Inferior parietal cortex (tissue), 1 donor: ENCODE measurements around the gene PRICKLE2.

Source experiments
- DNase-seq: peaks from one replicate; pipeline ENCODE4 v3.0.0-alpha.2; 2016; ENCODE audit errors: extremely low spot score

The PRICKLE2 gene

GRCh38 chr3:64160000-64160695, 65.1 kb downstream of the PRICKLE2 start:
- no peak for DNase-seq

- DNase-seq = no peak
Observed at GRCh38 chr3:64158334-64158733, 66.9 kb downstream of the PRICKLE2 start.

DNA sequence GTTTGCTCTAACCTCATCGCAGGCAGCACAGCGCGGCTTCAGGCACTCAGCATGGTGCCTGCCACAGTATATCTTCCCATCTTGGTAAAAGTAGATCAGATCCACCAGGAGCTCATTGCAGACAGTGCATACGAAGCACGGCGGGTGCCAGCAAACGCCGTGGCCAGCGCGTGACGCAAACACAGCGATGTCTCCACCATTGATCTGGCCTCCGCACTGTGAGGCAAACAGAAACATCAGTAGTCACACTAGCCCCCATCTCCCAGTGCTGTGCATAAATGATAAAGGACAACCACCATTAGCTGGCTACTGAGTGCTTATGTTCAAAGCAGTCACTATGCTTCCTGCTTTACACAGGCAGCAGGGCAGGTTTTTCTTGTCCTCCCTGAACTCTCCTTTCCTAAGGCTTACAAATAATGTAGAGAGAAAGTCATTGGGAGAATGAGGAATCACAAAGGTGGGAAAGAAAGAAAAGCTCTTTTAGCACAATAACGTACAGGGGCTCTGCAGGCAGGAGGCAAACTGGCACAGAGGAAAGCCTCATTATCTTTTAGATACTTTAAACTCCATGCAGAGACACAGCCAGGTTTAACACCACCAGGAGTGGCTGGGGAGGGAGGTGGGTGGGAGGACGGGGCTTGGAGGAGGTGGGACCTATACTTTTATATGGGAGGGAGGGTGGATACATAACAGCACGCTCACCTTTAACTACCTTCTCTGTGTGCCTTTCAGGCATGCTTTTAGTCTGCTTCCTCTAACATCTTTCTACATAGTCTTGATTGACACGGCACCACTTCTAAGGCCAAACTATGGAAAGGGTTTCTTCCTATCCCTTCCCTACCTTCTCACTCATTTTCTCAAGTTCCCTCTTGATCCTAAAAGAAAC, 67.9 kb downstream of the PRICKLE2 start:
- no peak for DNase-seq

DNA sequence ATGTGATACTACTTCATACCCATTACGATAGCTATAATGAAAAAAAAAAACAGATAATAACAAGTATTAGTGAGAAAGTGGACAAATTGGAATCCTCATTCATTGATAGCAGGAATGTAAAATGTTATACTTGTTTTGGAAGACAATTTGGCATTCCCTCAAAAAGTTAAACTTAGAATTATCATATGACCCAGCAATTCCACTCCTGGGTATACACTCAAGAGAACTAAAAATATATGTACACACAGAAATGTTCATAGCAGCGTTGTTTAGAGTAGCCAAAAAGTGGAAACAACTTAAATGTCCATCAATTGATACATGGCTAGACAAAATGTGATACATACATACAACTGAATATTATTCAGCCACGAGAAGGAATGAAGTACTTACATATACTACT, 69.9 kb downstream of the PRICKLE2 start:
- DNase-seq = no peak

DNA sequence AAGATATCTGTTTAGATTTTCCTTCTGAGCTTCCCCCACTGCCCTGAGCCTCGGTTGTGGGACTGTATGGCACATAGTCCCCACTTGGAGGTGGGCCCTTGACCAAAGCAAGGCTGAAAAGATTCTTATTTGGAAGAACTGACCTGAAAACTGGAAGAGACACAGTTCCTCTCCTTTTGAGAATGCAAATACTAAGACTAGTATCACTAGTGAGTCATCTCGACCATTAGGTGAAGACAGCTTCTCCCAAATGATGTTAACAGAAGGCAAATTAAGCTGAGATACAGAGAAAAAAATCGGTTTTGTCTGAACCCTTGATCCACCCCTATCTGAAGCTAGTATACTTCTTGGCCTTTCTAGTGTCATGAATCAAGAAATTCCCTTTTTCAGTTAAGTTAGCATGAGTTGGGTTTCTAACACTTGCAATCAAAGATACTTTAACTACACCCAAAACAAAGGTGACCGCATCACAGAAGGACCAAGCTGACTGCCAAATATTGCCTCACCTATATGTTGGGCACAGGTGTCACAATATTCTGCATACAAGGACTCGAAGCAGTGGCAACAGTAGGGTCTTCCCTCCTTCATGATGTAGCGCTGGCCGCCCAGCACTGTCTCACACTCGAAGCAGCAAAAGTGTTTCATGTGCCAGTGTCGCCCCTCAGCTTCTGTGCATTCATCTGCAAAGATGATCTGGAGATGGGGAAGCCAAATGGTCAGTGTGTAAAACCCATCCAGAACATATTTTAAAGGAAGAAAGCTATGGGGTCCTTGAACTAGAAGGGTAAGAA, 72.4 kb downstream of the PRICKLE2 start:
- no peak for DNase-seq

- peak; percentile 40 for DNase-seq
Observed at GRCh38 chr3:64152086-64152485, 73.2 kb downstream of the PRICKLE2 start.

DNA sequence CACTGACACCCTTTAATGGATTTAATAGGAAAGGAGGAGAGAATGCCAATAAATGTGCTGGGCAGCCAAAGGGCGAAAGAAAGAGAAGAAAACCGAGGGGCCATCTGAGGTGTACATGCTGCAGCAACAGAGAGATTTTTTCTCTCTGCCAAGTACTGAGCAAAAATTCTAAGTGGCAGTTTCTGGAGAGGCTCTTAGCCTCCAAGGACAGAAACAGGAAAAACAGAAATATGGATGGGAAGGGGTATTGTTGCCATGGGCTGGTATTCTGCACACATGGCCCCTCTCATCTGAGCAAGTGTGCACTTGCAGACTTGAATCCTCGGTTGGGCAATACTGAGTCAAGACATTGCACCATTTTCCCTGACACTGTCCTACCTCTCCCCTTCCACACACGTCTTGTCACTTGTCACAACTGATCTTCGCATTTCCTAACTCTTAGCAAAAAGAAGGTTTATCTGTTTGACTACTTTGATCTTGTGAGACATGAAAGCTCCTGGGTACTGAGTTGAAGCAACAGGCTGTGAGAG, 73.9 kb downstream of the PRICKLE2 start:
- DNase-seq = no peak

DNA sequence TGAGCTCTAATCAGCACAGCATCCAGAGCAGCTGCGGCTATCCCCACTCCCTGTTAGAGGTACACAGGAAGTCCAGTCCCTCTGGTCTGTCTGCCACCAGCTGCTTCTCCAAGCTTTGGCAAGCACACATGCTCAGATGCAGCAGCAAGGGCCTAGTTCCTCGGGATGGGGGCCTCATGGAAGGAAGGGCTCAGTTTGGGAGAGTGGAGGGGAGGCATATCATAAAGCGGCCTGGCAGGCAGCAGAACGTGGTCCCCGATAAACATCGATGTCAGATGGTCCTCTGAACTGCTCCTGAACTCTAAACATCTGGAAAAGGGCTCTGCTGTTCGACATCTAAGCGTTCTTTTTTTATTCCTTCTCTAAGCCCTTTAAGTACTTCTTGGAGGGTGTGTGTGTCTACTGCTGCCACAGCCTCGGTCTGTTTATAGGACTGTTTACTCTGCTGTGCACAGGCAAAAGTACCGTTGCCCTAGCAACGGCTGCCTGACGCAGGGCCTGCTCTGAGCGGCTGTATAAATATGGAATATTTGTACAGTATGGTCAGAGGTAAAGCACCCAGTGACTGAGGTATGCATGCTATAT, 74.6 kb downstream of the PRICKLE2 start:
- peak; percentile 17 for DNase-seq

DNA sequence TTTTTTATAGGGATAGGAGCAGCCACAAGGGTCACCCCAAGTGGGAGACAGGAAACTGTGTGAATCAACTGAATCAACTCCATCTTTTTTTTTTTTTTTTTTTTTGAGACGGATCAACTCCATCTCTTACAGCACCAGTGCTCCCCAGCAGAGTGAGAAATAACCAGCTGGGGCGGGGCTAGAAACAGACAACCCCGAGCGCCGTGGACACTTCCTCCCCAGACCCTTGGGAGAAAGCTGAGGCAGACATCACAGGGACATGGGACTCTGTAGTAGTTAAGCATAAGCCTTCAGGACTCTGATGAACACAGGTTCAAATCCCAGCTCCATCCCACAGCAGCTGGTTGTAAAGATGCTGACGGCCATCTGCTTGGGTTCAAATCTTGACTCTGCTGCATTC, 75.4 kb downstream of the PRICKLE2 start:
- no peak for DNase-seq

DNA sequence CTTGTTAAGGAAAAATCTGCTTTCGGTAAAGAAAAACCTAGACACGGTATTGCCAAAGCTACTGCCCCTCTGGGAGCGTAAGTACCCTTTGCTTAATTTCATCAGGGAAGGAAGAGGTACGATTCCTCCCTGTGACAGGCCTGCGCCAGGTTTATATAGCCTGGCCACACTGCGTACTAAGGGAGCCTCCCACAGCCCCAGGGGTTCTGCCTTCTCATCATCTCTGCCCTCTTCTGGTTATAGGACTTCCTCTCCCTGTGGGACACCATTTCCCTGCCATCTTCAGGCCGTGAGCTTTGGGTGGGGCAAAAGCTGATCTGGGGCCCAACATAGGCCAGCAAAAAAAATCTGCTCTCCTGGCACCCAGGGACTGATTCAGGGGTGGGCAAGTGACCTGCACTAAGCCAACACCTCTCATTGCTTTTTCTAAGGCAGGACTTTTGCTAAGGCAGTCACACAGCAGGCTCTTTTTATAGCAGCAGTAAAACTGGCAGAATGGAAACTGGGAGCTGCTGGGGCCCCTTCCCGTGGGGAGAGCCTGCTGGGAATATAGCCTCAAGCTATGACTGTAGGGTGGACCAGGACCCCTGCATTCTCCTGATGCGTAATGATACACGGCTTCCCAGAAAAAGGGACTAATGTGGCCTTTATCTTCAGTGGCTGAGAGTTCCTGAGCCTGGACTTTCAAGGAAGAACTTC, 76.2 kb downstream of the PRICKLE2 start:
- no peak for DNase-seq

GRCh38 chr3:64147211-64147610, 78.1 kb downstream of the PRICKLE2 start:
- DNase-seq = no peak

DNA sequence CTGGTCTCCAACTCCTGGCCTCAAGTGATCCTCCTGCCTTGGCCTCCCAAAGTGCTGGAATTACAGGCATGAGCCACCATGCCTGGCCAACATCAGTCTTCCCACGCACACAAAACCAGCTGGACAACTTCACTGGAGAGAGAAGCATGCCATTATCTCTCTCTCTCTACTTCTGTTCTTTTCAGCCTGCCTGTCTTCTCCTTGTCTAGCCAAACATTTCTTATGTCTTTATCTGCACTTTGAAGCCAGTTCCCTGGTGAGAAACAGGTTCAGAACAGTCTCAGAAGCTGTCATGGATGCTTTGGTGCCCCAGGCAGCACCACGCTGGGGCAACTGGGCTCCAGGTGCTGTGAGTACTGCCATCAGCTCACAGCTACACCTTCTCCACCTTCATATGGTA, 79.8 kb downstream of the PRICKLE2 start:
- no peak for DNase-seq

- DNase-seq = no peak
Observed at GRCh38 chr3:64144241-64144900, 80.9 kb downstream of the PRICKLE2 start.

DNA sequence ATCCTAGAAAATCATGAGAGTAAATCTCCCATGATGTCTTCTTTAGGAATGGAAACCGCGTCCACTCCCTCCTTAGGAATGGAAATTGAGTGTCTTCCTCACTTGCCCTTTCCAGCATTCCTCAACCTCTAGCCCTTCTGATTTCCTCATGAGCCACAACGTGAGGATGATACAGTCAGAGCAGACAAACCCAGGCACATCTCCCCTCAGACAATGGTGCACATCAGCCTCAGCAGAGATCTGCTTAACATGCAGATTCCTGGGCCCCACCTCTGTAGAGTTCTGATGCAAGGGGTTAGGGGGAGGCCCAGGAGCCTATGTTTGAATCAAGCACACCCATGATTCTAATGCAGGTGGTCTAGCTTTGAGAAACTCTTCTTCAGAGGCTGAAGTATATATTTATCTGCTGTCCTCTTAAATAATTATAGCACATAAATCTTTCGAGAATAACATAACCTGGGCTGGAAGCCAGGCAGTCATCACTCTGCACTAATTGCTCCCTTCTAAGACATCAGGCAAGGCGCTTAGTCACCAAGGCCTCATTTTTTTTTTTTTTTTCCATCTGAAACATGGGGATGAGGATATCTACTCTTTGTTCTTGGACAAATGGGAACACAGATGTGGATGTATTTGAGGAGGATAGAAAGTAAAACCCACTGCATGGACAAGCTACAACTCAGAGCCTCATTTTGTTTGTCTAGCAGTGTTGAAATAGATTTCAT, 81.7 kb downstream of the PRICKLE2 start:
- peak; percentile 47 for DNase-seq

DNA sequence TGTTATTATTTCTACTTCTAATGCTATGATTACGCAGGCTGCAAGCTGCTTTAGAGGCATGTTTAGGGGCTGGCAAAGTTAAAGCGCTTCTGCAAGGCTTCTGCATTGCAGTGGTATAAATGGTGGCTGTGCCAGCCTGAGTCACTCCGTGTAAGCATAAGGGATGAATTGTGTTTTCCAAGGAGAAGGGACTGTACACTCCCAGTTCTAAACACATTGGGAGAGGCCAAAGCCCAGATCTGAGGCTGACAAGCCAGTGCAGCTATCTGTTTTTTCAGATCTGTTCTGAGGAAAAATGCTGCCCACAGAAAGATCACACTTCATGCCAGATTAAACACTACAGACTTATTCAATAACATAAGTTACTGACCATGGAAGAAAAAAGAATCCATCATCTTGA, 83.8 kb downstream of the PRICKLE2 start:
- DNase-seq = peak; percentile 65

GRCh38 chr3:64140651-64141050, 84.6 kb downstream of the PRICKLE2 start:
- no peak for DNase-seq

- DNase-seq = no peak
Observed at GRCh38 chr3:64138656-64139375, 86.5 kb downstream of the PRICKLE2 start.

- no peak for DNase-seq
Observed at GRCh38 chr3:64138046-64138445, 87.2 kb downstream of the PRICKLE2 start.

- DNase-seq = no peak
Observed at GRCh38 chr3:64134882-64135281, 90.4 kb downstream of the PRICKLE2 start.
